KOPT-K1 (cell line): ENCODE data around the gene CARF.
"Not testable (repeated sequence)": the region's sequence is repeated elsewhere in the genome, so short reads cannot be mapped to it uniquely, and the experiment has no call there.

Experiments
- H3K27ac ChIP-seq: fragments of 200-600 bp; sonication (generic); 2 replicates; pipeline ENCODE4 v1.5.1; 2016; ENCODE audit warnings: antibody characterized with exemption, mild to moderate bottlenecking, low read depth, low read length; ENCODE audit not compliant: poor library complexity, severe bottlenecking
- H3K36me3 ChIP-seq: fragments of 200-600 bp; sonication (generic); 2 replicates; pipeline ENCODE4 v1.5.1; 2017; ENCODE audit warnings: antibody characterized with exemption, mild to moderate bottlenecking, low read length, moderate library complexity; ENCODE audit not compliant: insufficient read depth
- H3K9me3 ChIP-seq: fragments of 200-600 bp; sonication (generic); 2 replicates; pipeline ENCODE4 v1.5.1; 2017; ENCODE audit warnings: antibody characterized with exemption, low read length, mild to moderate bottlenecking; ENCODE audit not compliant: insufficient read depth, poor library complexity, severe bottlenecking

The CARF gene

GRCh38 chr2:202965810-202966460 is 53.9 kb downstream of the CARF start:
- peak overlapping the region; percentile 34 for H3K27ac ChIP-seq
- no peaks in the 10 kb centered on the region for H3K9me3 ChIP-seq
- H3K36me3 ChIP-seq: no peaks in the 10 kb centered on the region; the same call in 1 of the 2 replicates

GRCh38 chr2:202969404-202969803 is 57.3 kb downstream of the CARF start:
- H3K36me3 ChIP-seq, H3K9me3 ChIP-seq, H3K27ac ChIP-seq: not testable (repeated sequence)

- Histone ChIP-seq H3K36me3 (0 out of 2 replicates have a peak, but pooled peaks cover 10% of the 10 kb centered on the region), H3K9me3 (no peaks in the 10 kb centered on the region), H3K27ac (no peak overlapping the region)
Observed at GRCh38 chr2:202976809-202977208, 64.7 kb downstream of the CARF start.

GRCh38 chr2:202982779-202983491 is 70.9 kb downstream of the CARF start:
- Histone ChIP-seq H3K27ac (no peak overlapping the region), H3K9me3 (no peaks in the 10 kb centered on the region), H3K36me3 (peaks cover 4% of the 10 kb centered on the region)

GRCh38 chr2:202989749-202990148 is 77.7 kb downstream of the CARF start:
- no peaks in the 10 kb centered on the region for H3K36me3 ChIP-seq
- H3K9me3 ChIP-seq: no peaks in the 10 kb centered on the region
- H3K27ac ChIP-seq: no peak overlapping the region

GRCh38 chr2:202990501-202990900 is 78.4 kb downstream of the CARF start:
- Histone ChIP-seq H3K36me3 (no peaks in the 10 kb centered on the region), H3K9me3 (no peaks in the 10 kb centered on the region), H3K27ac (no peak overlapping the region)

- not testable (repeated sequence) for H3K9me3 ChIP-seq, H3K36me3 ChIP-seq, H3K27ac ChIP-seq
Observed at GRCh38 chr2:202997113-202997512, 85.0 kb downstream of the CARF start.

- no peaks in the 10 kb centered on the region for H3K36me3 ChIP-seq
- H3K27ac ChIP-seq: no peak overlapping the region
- H3K9me3 ChIP-seq: no peaks in the 10 kb centered on the region
Observed at GRCh38 chr2:203002054-203002821, 90.2 kb downstream of the CARF start.

GRCh38 chr2:203003716-203004115 is 91.6 kb downstream of the CARF start:
- no peaks in the 10 kb centered on the region for H3K9me3 ChIP-seq
- H3K36me3 ChIP-seq: no peaks in the 10 kb centered on the region
- no peak overlapping the region for H3K27ac ChIP-seq

- Histone ChIP-seq H3K9me3 (no peaks in the 10 kb centered on the region), H3K27ac (peak within 1 kb of the TSS; percentile 46), H3K36me3 (no peaks in the 10 kb centered on the region)
Observed at GRCh38 chr2:203014456-203015199, 102.6 kb downstream of the CARF start, which contains the start of gene NBEAL1. TSS of gene NBEAL1 (plus strand) at chr2:203014875. CDS start at chr2:203016385, 1,510 bp downstream.

- Histone ChIP-seq H3K27ac (no peak overlapping the region), H3K36me3 (no peaks in the 10 kb centered on the region), H3K9me3 (no peaks in the 10 kb centered on the region)
Observed at GRCh38 chr2:203016716-203017115, 104.6 kb downstream of the CARF start.

GRCh38 chr2:203018181-203018580 is 106.1 kb downstream of the CARF start:
- H3K36me3 ChIP-seq: no peaks in the 10 kb centered on the region
- no peaks in the 10 kb centered on the region for H3K9me3 ChIP-seq
- no peak overlapping the region for H3K27ac ChIP-seq

- Histone ChIP-seq H3K9me3 (no peaks in the 10 kb centered on the region), H3K36me3 (no peaks in the 10 kb centered on the region), H3K27ac (no peak overlapping the region)
Observed at GRCh38 chr2:203019142-203019541, 107.1 kb downstream of the CARF start.

- no peak overlapping the region for H3K27ac ChIP-seq
- H3K9me3 ChIP-seq: no peaks in the 10 kb centered on the region
- no peaks in the 10 kb centered on the region for H3K36me3 ChIP-seq
Observed at GRCh38 chr2:203021991-203022390, 109.9 kb downstream of the CARF start.

- Histone ChIP-seq H3K36me3 (no peaks in the 10 kb centered on the region), H3K9me3 (no peaks in the 10 kb centered on the region), H3K27ac (no peak overlapping the region)
Observed at GRCh38 chr2:203022751-203023150, 110.7 kb downstream of the CARF start.
